Measurements from ENCODE around the gene ZNHIT6.

ZNHIT6 gene

GRCh38 chr1:85672031-85672660 lies 36.1 kb downstream of the ZNHIT6 start:
- no peak for DNase-seq (ENCODE audit: low spot score)
- TF ChIP-seq CTCF (IDR thresholded peaks at IDR 0.05; ENCODE audit: extremely low read depth, insufficient read depth, missing control alignments), result no peak

GRCh38 chr1:85665932-85666331 lies 42.3 kb downstream of the ZNHIT6 start:
- in situ Hi-C loops (cut with MboI; ENCODE audit: low pct_unique_long_range_greater_than_20kb, low sequenced_read_pairs, unreplicated experiment), result no loop called here
- no peak for DNase-seq (ENCODE audit: low spot score)

More at GRCh38 chr1:85672031-85672660, 36.1 kb downstream of the ZNHIT6 start:
- in situ Hi-C loops (cut with MboI; ENCODE audit: low pct_unique_long_range_greater_than_20kb, low sequenced_read_pairs, unreplicated experiment), result no loop called here

GRCh38 chr1:85663382-85663781 lies 44.9 kb downstream of the ZNHIT6 start:
- no peak for DNase-seq (ENCODE audit: low spot score)
- in situ Hi-C loops (cut with MboI; ENCODE audit: low pct_unique_long_range_greater_than_20kb, low sequenced_read_pairs, unreplicated experiment), result no loop called here
- TF ChIP-seq CTCF (IDR thresholded peaks at IDR 0.05; ENCODE audit: extremely low read depth, insufficient read depth, missing control alignments), result no peak

More at GRCh38 chr1:85665932-85666331, 42.3 kb downstream of the ZNHIT6 start:
- no peak for TF ChIP-seq CTCF (IDR thresholded peaks at IDR 0.05; ENCODE audit: extremely low read depth, insufficient read depth, missing control alignments)

- TF ChIP-seq CTCF (IDR thresholded peaks at IDR 0.05; ENCODE audit: extremely low read depth, insufficient read depth, missing control alignments), result no peak
- in situ Hi-C loops (cut with MboI; ENCODE audit: low pct_unique_long_range_greater_than_20kb, low sequenced_read_pairs, unreplicated experiment), result no loop called here
- DNase-seq (ENCODE audit: low spot score), result no peak
Measured at GRCh38 chr1:85661767-85662166, 46.5 kb downstream of the ZNHIT6 start.

DNA sequence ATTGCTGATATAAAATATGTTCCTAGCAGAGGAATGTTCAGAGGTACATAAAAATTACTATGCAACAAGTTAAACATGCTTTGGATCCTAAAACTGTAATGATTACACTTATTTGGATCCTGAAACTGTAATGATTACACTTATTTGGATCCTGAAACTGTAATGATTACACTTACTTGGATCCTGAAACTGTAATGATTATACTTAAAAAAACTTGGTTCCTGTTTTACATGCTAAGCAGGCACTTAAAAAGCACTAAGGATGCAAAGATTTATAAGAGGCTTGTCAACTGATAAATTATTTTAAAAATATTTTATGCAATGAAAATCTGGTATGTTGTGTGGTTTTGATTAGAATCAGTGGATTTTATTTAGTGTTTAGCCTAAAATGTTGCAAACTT lies 47.7 kb downstream of the ZNHIT6 start:
- in situ Hi-C loops (cut with MboI; ENCODE audit: low pct_unique_long_range_greater_than_20kb, low sequenced_read_pairs, unreplicated experiment), result no loop called here
- TF ChIP-seq CTCF (IDR thresholded peaks at IDR 0.05; ENCODE audit: extremely low read depth, insufficient read depth, missing control alignments), result no peak
- DNase-seq (ENCODE audit: low spot score), result no peak

DNA sequence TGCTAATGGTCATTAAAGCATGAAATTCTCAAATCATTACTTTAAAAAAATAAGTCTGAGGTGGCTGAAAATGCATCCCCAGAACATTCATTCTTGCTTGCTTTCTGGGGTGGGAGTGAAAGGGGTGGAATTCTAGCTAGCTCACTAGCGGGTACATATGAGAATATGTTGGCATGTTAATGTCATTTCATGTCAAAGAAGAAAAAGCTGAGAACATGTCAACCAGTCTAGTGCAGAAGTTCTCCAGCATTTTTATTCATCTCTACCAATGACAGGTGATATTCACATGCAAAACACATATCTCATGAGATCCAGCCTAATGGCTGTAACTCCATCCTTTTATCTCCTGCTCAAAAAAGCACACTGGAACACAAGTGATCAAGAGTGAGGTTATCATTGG lies 49.1 kb downstream of the ZNHIT6 start:
- TF ChIP-seq CTCF (IDR thresholded peaks at IDR 0.05; ENCODE audit: extremely low read depth, insufficient read depth, missing control alignments), result no peak
- no peak for DNase-seq (ENCODE audit: low spot score)
- in situ Hi-C loops (cut with MboI; ENCODE audit: low pct_unique_long_range_greater_than_20kb, low sequenced_read_pairs, unreplicated experiment), result no loop called here
